K562 (cell line): ENCODE data around the gene KMT5B. TPM values are rescaled to one million over a fixed set of nuclear protein-coding genes. Genes with fewer than 3 reads are reported as not detected.

Source experiments
- ATAC-seq: fragments of 200-7000 bp; cut with Tn5 transposase; 3 replicates; pipeline ENCODE4 v1.9.1; 2020; ENCODE audit warnings: moderate library complexity
- BruUV-seq: library from RNA; stranded (reverse); fragments of 400-500 nt; replicated peaks from 2 replicates; lab custom pipeline; 2021; lab: Mats Ljungman, UMichigan
- CTCF ChIA-PET: fragments of 300-600 bp; formaldehyde crosslinking; extraction: SDS; loops from one replicate; lab custom pipeline; 2021; ENCODE audit warnings: low intra/inter-chr PET ratio; lab: Yijun Ruan, JAX
- POLR2A ChIA-PET: fragments of 300-600, 350-650 bp; sonication (Branson Sonifier 250); formaldehyde crosslinking; extraction: SDS; loops from one replicate; lab custom pipeline; 2021; ENCODE audit warnings: antibody characterized with exemption, inconsistent platforms; lab: Yijun Ruan, JAX
- DNase-seq, 4 experiments: peaks; one replicate each; pipeline versions ENCODE4 v3.0.0 to v3.0.0-alpha.2; 2011 to 2018; ENCODE audit warnings: low spot score in 3 of 4, mixed read lengths in 3 of 4; ENCODE audit errors: extremely low read depth in 1 of 4
- FAIRE-seq: peaks from 2 replicates; lab custom pipeline; 2011; peaks lifted over from hg19 to GRCh38; lab: Jason Lieb, UNC
- H2AFZ ChIP-seq: 2 replicates; pipeline ENCODE4 v1.6.0; 2011; ENCODE audit warnings: low read depth, low read length, control low read depth, inconsistent platforms
- H3K27ac ChIP-seq: fragments of 200-600 bp; 3 replicates; pipeline ENCODE4 v1.8.0; 2011; ENCODE audit warnings: low read depth, mild to moderate bottlenecking, control low read depth, inconsistent platforms, low read length, moderate library complexity, mixed read lengths; ENCODE audit errors: extremely low read depth
- H3K27me3 ChIP-seq, 2 experiments: fragments of 300-600 bp in 1 of 2; 2 replicates in 1 of 2; 3 replicates in 1 of 2; pipeline versions ENCODE4 v1.6.0 to v1.8.0; 2011; ENCODE audit warnings: inconsistent platforms in 2 of 2, low read length in 2 of 2, mild to moderate bottlenecking in 1 of 2, mixed read lengths in 1 of 2, moderate library complexity in 1 of 2; ENCODE audit not compliant: control insufficient read depth in 2 of 2, insufficient read depth in 2 of 2
- H3K36me3 ChIP-seq: fragments of 300-600 bp; 3 replicates; pipeline ENCODE4 v1.8.0; 2011; ENCODE audit warnings: mild to moderate bottlenecking, low read length, inconsistent platforms; ENCODE audit not compliant: control insufficient read depth, insufficient read depth
- H3K4me1 ChIP-seq, 2 experiments: fragments of 200-600 bp in 1 of 2; replicated peaks in 1 of 2; 2 replicates in 1 of 2; 3 replicates in 1 of 2; pipeline versions ENCODE4 v1.5.1 to v1.8.0; 2011; ENCODE audit warnings: inconsistent platforms in 2 of 2, low read length in 2 of 2, mild to moderate bottlenecking in 1 of 2, mixed read lengths in 1 of 2, moderate library complexity in 1 of 2; ENCODE audit not compliant: control insufficient read depth in 2 of 2, insufficient read depth in 2 of 2
- H3K4me2 ChIP-seq: 2 replicates; pipeline ENCODE4 v1.6.1; 2011; ENCODE audit warnings: low read length, control low read depth, inconsistent platforms, mixed read lengths; ENCODE audit not compliant: insufficient read depth
- H3K4me3 ChIP-seq: fragments of 200-600 bp; sonication (generic), shearing (Covaris generic); 2 replicates; pipeline ENCODE4 v1.5.1; 2016; ENCODE audit warnings: control low read depth, inconsistent platforms
- H3K79me2 ChIP-seq: fragments of 200-600 bp; 3 replicates; pipeline ENCODE4 v1.8.0; 2011; ENCODE audit warnings: low read length, inconsistent platforms; ENCODE audit not compliant: control insufficient read depth, insufficient read depth
- H3K9ac ChIP-seq, 2 experiments: 2 replicates each; pipeline versions ENCODE4 v1.6.0 to v1.6.1; 2011; ENCODE audit warnings: low read depth in 2 of 2, low read length in 2 of 2, control low read depth in 1 of 2, inconsistent platforms in 1 of 2, mild to moderate bottlenecking in 1 of 2, mixed read lengths in 1 of 2; ENCODE audit not compliant: insufficient read depth in 1 of 2
- H3K9me1 ChIP-seq: one replicate; pipeline ENCODE4 v1.6.0; 2011; ENCODE audit warnings: inconsistent platforms, mild to moderate bottlenecking, low read length, moderate library complexity; ENCODE audit not compliant: control insufficient read depth, insufficient read depth
- H3K9me3 ChIP-seq: replicated peaks from 2 replicates; pipeline ENCODE4 v1.5.1; 2011; ENCODE audit warnings: low read depth, low read length, inconsistent platforms; ENCODE audit not compliant: control insufficient read depth, insufficient read depth
- H4K20me1 ChIP-seq: replicated peaks from 2 replicates; pipeline ENCODE4 v1.6.1; 2011; ENCODE audit warnings: low read length, inconsistent platforms, mixed read lengths; ENCODE audit not compliant: control insufficient read depth, insufficient read depth
- ARNT ChIP-seq, 2 experiments: fragments of 450-650 bp; IDR thresholded peaks; 2 replicates each; pipeline ENCODE4 v1.6.1; 2016; ENCODE audit warnings: mild to moderate bottlenecking in 1 of 2
- GATAD2B ChIP-seq: fragments of 450-650 bp; IDR thresholded peaks from 2 replicates; pipeline ENCODE4 v1.6.1; 2017; ENCODE audit warnings: mild to moderate bottlenecking, borderline replicate concordance
- RAD21 ChIP-seq, 2 experiments: fragments of 250-450 bp in 1 of 2; fragments of 450-650 bp in 1 of 2; sonication (Bioruptor Pico) in 1 of 2; formaldehyde crosslinking in 1 of 2; IDR thresholded peaks in 1 of 2; conservative IDR thresholded peaks in 1 of 2; 2 replicates each; pipeline versions ENCODE4 v1.4.0 to v1.8.0; 2020 to 2022; ENCODE audit warnings: mild to moderate bottlenecking in 2 of 2, moderate library complexity in 1 of 2
- SMC3 ChIP-seq: conservative IDR thresholded peaks from 2 replicates; pipeline ENCODE4 v1.6.1; 2011; ENCODE audit warnings: low read depth, low read length, improper control_type of control experiment; ENCODE audit not compliant: insufficient read depth
- WGBS: fragments of 100-300 bp; shearing (Covaris generic); methylation state at CpG from one replicate; pipeline ENCODE4 v1.1.6; 2016; ENCODE audit warnings: low coverage, mixed read lengths; ENCODE audit not compliant: insufficient coverage; ENCODE audit errors: missing lambda C conversion rate; 5-methylcytosine and 5-hydroxymethylcytosine counted together
- in situ Hi-C: fragments of 300-500 bp; cut with MboI; formaldehyde crosslinking; loops from 4 replicates; pipeline ENCODE4 v1.15.0; 2018; ENCODE audit warnings: inconsistent platforms, mixed read lengths
- intact Hi-C: fragments of 100-400 bp; cut with micrococcal nuclease; formaldehyde crosslinking; loops from 2 replicates; pipeline ENCODE4 v1.14.2; 2022
- polyA plus RNA-seq, 8 experiments: library from polyadenylated mRNA; depleted of rRNA in 4 of 8; stranded (reverse) in 5 of 8; unstranded in 3 of 8; fragments of >200 nt; fragmentation: Nextera tagmentation in 2 of 8; fragmentation: Illumina TruSeq in 1 of 8; extraction: Ambion mirVana in 2 of 8; extraction: Trizol in 1 of 8; gene quantifications; 2 replicates each; pipeline versions ENCODE4 v1.2.1 to v1.2.3, GENCODE V29; 2011 to 2014; ENCODE audit warnings: inconsistent platforms in 1 of 8, missing spikeins in 1 of 8
- total RNA-seq, 7 experiments: library from RNA; depleted of rRNA in 6 of 7; stranded (reverse); fragments of >200 nt in 6 of 7; fragmentation: Illumina TruSeq in 2 of 7; extraction: Trizol in 2 of 7; gene quantifications; 2 replicates each; pipeline versions ENCODE4 v1.2.1 to v1.2.3, GENCODE V29; 2011 to 2021; ENCODE audit warnings: low replicate concordance in 1 of 7
- TF ChIP-seq, protein P1 (sequence below), 2 experiments: fragments of 450-650 bp; formaldehyde crosslinking in 1 of 2; IDR thresholded peaks; 2 replicates each; pipeline versions ENCODE4 v1.4.0 to v1.6.1; 2014 to 2020; ENCODE audit warnings: mild to moderate bottlenecking in 2 of 2, borderline replicate concordance in 1 of 2, low read depth in 1 of 2
- TF ChIP-seq, protein P2 (sequence below): sonication (generic); formaldehyde crosslinking; IDR thresholded peaks from 2 replicates; pipeline ENCODE4 v1.8.0; 2022; ENCODE audit warnings: mild to moderate bottlenecking, missing genetic modification reagents, borderline replicate concordance
- TF ChIP-seq, protein P3 (sequence below), 3 experiments: IDR thresholded peaks in 2 of 3; conservative IDR thresholded peaks in 1 of 3; 2 replicates each; pipeline ENCODE4 v1.5.1; 2011 to 2012; ENCODE audit warnings: low read length in 3 of 3, mild to moderate bottlenecking in 3 of 3, control low read depth in 2 of 3, improper control_type of control experiment in 1 of 3, inconsistent platforms in 1 of 3, low read depth in 1 of 3, mixed read lengths in 1 of 3, moderate library complexity in 1 of 3; ENCODE audit not compliant: insufficient read depth in 2 of 3

The KMT5B gene
- total and polyA plus RNA-seq, 9 of the 15 experiments (the other 6 are each of a cell fraction or from before 2014, with no cell fraction given), result 7.3 to 27.3 (median 20.9) TPM

GRCh38 chr11:68206211-68206610, 6.9 kb downstream of the KMT5B start:
- Histone ChIP-seq H3K4me2 (no peak overlapping the region), H4K20me1 (peaks cover 33% of the 10 kb centered on the region), H3K79me2 (peaks cover 84% of the 10 kb centered on the region), H3K4me3 (no peak overlapping the region), H3K9me1 (no peaks in the 10 kb centered on the region), H3K9me3 (no peaks in the 10 kb centered on the region), H3K9ac (no peak overlapping the region), H3K36me3 (no peaks in the 10 kb centered on the region), H3K27ac (no peak overlapping the region), H2AFZ (no peak overlapping the region), H3K4me1 (peaks cover 0 to 6% of the 10 kb centered on the region in 2 experiments; a peak in 2 of 5 replicates), H3K27me3 (no peaks in the 10 kb centered on the region)
- peak; percentile 65 for TF ChIP-seq SMC3
- peak; percentile 52 to 76 for TF ChIP-seq RAD21 (CRISPR knock-in tag; conservative IDR thresholded peaks at IDR 0.05 in 1 of 2, IDR thresholded peaks at IDR 0.05 in 1 of 2)
- TF ChIP-seq, protein P1, sequence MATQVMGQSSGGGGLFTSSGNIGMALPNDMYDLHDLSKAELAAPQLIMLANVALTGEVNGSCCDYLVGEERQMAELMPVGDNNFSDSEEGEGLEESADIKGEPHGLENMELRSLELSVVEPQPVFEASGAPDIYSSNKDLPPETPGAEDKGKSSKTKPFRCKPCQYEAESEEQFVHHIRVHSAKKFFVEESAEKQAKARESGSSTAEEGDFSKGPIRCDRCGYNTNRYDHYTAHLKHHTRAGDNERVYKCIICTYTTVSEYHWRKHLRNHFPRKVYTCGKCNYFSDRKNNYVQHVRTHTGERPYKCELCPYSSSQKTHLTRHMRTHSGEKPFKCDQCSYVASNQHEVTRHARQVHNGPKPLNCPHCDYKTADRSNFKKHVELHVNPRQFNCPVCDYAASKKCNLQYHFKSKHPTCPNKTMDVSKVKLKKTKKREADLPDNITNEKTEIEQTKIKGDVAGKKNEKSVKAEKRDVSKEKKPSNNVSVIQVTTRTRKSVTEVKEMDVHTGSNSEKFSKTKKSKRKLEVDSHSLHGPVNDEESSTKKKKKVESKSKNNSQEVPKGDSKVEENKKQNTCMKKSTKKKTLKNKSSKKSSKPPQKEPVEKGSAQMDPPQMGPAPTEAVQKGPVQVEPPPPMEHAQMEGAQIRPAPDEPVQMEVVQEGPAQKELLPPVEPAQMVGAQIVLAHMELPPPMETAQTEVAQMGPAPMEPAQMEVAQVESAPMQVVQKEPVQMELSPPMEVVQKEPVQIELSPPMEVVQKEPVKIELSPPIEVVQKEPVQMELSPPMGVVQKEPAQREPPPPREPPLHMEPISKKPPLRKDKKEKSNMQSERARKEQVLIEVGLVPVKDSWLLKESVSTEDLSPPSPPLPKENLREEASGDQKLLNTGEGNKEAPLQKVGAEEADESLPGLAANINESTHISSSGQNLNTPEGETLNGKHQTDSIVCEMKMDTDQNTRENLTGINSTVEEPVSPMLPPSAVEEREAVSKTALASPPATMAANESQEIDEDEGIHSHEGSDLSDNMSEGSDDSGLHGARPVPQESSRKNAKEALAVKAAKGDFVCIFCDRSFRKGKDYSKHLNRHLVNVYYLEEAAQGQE (IDR thresholded peaks at IDR 0.05; ENCODE audit: borderline replicate concordance), result peak; percentile 55; the same call in 1 of the 2 replicates
- TF ChIP-seq, protein P1 (CRISPR knock-in tag; IDR thresholded peaks at IDR 0.05; ENCODE audit: low read depth), result no peak
- TF ChIP-seq, protein P2, sequence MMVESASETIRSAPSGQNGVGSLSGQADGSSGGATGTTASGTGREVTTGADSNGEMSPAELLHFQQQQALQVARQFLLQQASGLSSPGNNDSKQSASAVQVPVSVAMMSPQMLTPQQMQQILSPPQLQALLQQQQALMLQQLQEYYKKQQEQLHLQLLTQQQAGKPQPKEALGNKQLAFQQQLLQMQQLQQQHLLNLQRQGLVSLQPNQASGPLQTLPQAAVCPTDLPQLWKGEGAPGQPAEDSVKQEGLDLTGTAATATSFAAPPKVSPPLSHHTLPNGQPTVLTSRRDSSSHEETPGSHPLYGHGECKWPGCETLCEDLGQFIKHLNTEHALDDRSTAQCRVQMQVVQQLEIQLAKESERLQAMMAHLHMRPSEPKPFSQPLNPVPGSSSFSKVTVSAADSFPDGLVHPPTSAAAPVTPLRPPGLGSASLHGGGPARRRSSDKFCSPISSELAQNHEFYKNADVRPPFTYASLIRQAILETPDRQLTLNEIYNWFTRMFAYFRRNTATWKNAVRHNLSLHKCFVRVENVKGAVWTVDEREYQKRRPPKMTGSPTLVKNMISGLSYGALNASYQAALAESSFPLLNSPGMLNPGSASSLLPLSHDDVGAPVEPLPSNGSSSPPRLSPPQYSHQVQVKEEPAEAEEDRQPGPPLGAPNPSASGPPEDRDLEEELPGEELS, result no peak
- 0 out of 2 replicates have a peak, but pooled peaks have one; percentile 6 for TF ChIP-seq GATAD2B
- no peak for TF ChIP-seq ARNT (IDR thresholded peaks at IDR 0.05)
- TF ChIP-seq, protein P3, sequence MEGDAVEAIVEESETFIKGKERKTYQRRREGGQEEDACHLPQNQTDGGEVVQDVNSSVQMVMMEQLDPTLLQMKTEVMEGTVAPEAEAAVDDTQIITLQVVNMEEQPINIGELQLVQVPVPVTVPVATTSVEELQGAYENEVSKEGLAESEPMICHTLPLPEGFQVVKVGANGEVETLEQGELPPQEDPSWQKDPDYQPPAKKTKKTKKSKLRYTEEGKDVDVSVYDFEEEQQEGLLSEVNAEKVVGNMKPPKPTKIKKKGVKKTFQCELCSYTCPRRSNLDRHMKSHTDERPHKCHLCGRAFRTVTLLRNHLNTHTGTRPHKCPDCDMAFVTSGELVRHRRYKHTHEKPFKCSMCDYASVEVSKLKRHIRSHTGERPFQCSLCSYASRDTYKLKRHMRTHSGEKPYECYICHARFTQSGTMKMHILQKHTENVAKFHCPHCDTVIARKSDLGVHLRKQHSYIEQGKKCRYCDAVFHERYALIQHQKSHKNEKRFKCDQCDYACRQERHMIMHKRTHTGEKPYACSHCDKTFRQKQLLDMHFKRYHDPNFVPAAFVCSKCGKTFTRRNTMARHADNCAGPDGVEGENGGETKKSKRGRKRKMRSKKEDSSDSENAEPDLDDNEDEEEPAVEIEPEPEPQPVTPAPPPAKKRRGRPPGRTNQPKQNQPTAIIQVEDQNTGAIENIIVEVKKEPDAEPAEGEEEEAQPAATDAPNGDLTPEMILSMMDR (IDR thresholded peaks at IDR 0.05 in 2 of 3, conservative IDR thresholded peaks at IDR 0.05 in 1 of 3; ENCODE audit: insufficient read depth in 2 of 3, low read depth in 1 of 3, low read length in 3 of 3), result peak; percentile 68 to 82 (median 76)
- CTCF ChIA-PET, result interaction anchor here (0.6 kb wide), 1 partner anchor 85 kb away, joined by 3 read pairs; no protein-coding TSS in a partner anchor
- FAIRE-seq (peak; percentile 92), DNase-seq (peak; percentile 31 to 67 (median 40)), ATAC-seq (peak; percentile 71)
- intact Hi-C loops, result loop anchor here (1.0 kb wide), 2 partner anchors 130 to 197 kb away; no protein-coding TSS in a partner anchor
- POLR2A ChIA-PET, result interaction anchor here (0.6 to 0.9 kb wide), 3 partner anchors 15 to 43 kb away, joined by 3 read pairs; no protein-coding TSS in a partner anchor
- in situ Hi-C loops, result no loop called here
- 21% methylated on average over 5 of the region's 5 CpGs for WGBS
- BruUV-seq, result no TSS peak
